PC-3 (cell line): ENCODE results near the gene DNAH7.

Source experiments
- CTCF ChIP-seq: fragments of 300-600 bp; sonication (generic); conservative IDR thresholded peaks from 2 replicates; pipeline ENCODE4 v1.5.1; 2017; ENCODE audit warnings: antibody characterized with exemption, low read depth, mild to moderate bottlenecking, low read length
- EZH2 ChIP-seq: fragments of 300-600 bp; sonication (generic); IDR thresholded peaks from one replicate; pipeline ENCODE4 v1.6.1; 2017; ENCODE audit warnings: antibody characterized with exemption, mild to moderate bottlenecking, low read length; ENCODE audit not compliant: unreplicated experiment
- EZH2phosphoT487 ChIP-seq: fragments of 300-600 bp; sonication (generic); IDR thresholded peaks from 2 replicates; pipeline ENCODE4 v1.6.1; 2018; ENCODE audit warnings: mild to moderate bottlenecking, antibody characterized with exemption, low read length, borderline replicate concordance

- TF ChIP-seq CTCF (no peak), EZH2phosphoT487 (no peak), EZH2 (no peak)
Measured at GRCh38 chr2:195842932-195843331, 225.7 kb downstream of the DNAH7 start.
